NCI-H2029 (cell line): ENCODE measurements around the gene SFXN1.

Experiments
- DNase-seq: peaks from one replicate; lab custom pipeline; 2025; lab: John Stamatoyannopoulos, UW

Gene SFXN1

GRCh38 chr5:175575301-175575700, 96.9 kb downstream of the SFXN1 start:
- DNase-seq, result no peak

- no peak for DNase-seq
These were observed 97.7 kb downstream of the SFXN1 start for GRCh38 chr5:175576096-175576495.

GRCh38 chr5:175576591-175576990, 98.2 kb downstream of the SFXN1 start:
- DNase-seq, result no peak
